Activated CD8-positive, alpha-beta T cell treated with anti-CD3 and anti-CD28 coated beads, Interleukin-2, amount 10 ng/mL, durations not matched to agents 7 days and 5 days (primary cell): Measurements from ENCODE around the gene GOLGA7B. TPM values are rescaled to one million over a fixed set of nuclear protein-coding genes. Genes with fewer than 3 reads are reported as not detected.

Source experiments
- ATAC-seq: fragments of 150-1000 bp; cut with Tn5 transposase; one replicate; pipeline ENCODE4 v1.10.0; 2021; ENCODE audit warnings: moderate library complexity
- CTCF ChIA-PET: fragments of 350-600 bp; sonication (Branson Sonifier 250); formaldehyde crosslinking; loops from one replicate; lab custom pipeline; 2021; ENCODE audit warnings: antibody characterized with exemption; lab: Charles Lee
- POLR2A ChIA-PET: fragments of 350-600 bp; sonication (Branson Sonifier 250); formaldehyde crosslinking; loops from one replicate; lab custom pipeline; 2021; ENCODE audit warnings: antibody characterized with exemption; lab: Charles Lee
- DNase-seq: peaks from one replicate; pipeline ENCODE4 v3.0.0-alpha.2; 2020
- H3K27ac Mint-ChIP-seq: one replicate; pipeline ENCODE4 v1.8.0; 2021; ENCODE audit warnings: mild to moderate bottlenecking, mixed read lengths
- H3K27me3 Mint-ChIP-seq: one replicate; pipeline ENCODE4 v1.8.0; 2021; ENCODE audit warnings: low read depth, mixed read lengths
- H3K36me3 Mint-ChIP-seq: one replicate; pipeline ENCODE4 v1.8.0; 2021; ENCODE audit warnings: low read depth, mixed read lengths
- H3K4me1 Mint-ChIP-seq: one replicate; pipeline ENCODE4 v1.8.0; 2021; ENCODE audit warnings: low read depth, mixed read lengths
- H3K4me3 Mint-ChIP-seq: one replicate; pipeline ENCODE4 v1.8.0; 2021; ENCODE audit warnings: mild to moderate bottlenecking, mixed read lengths
- H3K9me3 Mint-ChIP-seq: one replicate; pipeline ENCODE4 v1.8.0; 2022; ENCODE audit warnings: mixed read lengths; ENCODE audit not compliant: insufficient read depth
- total RNA-seq, 2 experiments: library from RNA; stranded (reverse); gene quantifications; one replicate each; pipeline ENCODE4 v1.2.3, GENCODE V29; 2021

The GOLGA7B gene
- total RNA-seq, 2 experiments from 2014 or later, result 10.4 to 11.0 TPM

- peaks cover 3% of the 10 kb centered on the region for H3K27me3 Mint-ChIP-seq
- CTCF ChIA-PET, result no interaction called here
- POLR2A ChIA-PET, result no interaction called here
- H3K36me3 Mint-ChIP-seq, result no peaks in the 10 kb centered on the region
- DNase-seq, result no peak
- no peak for ATAC-seq
- peaks cover 2% of the 10 kb centered on the region for H3K4me1 Mint-ChIP-seq
- no peak overlapping the region for H3K4me3 Mint-ChIP-seq
- H3K9me3 Mint-ChIP-seq, result no peaks in the 10 kb centered on the region
- H3K27ac Mint-ChIP-seq, result no peak overlapping the region
These were observed 36.6 kb downstream of the GOLGA7B start for GRCh38 chr10:97886286-97886685.

DNA sequence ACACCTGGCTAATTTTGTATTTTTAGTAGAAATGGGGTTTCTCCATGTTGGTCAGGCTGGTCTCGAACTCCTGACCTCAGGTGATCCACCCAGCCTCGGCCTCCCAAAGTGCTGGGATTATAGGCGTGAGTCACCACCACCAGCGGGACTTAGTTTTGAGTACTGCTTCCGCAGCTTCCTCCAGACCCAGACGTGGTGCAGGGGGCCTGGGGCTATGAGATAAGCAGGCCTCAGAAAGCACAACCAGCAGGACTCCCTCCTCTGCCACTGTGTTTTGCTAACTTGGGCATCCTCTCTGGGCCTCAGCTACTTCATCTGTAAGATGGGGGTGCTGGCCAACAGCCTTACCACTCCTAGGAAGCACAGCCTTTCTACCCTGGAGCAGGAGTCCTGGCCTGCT lies 37.8 kb downstream of the GOLGA7B start:
- Mint-ChIP-seq H3K27me3 (peaks cover 4% of the 10 kb centered on the region), H3K9me3 (no peaks in the 10 kb centered on the region), H3K36me3 (no peaks in the 10 kb centered on the region), H3K27ac (no peak overlapping the region), H3K4me3 (no peak overlapping the region), H3K4me1 (peaks cover 2% of the 10 kb centered on the region)
- no peak for ATAC-seq
- POLR2A ChIA-PET, result no interaction called here
- no peak for DNase-seq
- CTCF ChIA-PET, result interaction anchor here (0.9 kb wide), 1 partner anchor 17 kb away, joined by 3 read pairs; no protein-coding TSS in a partner anchor

DNA sequence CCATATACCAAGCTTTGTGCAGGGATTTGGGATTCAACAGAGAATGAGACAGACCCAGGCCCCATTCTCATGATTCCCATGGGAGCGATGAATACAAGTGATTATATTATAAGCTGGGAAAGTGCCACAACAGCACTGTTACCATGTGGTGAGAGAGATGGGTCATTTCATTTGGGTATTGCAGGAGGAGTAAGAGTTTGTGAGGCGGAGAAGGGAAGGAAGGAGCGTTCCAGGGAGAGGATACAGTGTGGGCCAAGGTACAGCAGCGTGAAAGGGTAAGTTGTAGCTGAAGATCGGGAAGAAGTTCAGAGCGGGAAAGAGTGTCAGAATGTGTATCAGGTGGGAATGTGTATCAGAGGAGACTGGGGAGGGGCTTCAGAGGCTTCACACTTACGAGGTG lies 38.5 kb downstream of the GOLGA7B start:
- H3K9me3 Mint-ChIP-seq, result no peaks in the 10 kb centered on the region
- ATAC-seq (no peak), DNase-seq (no peak)
- no peaks in the 10 kb centered on the region for H3K36me3 Mint-ChIP-seq
- no peak overlapping the region for H3K4me3 Mint-ChIP-seq
- H3K27ac Mint-ChIP-seq, result no peak overlapping the region
- H3K27me3 Mint-ChIP-seq, result peaks cover 9% of the 10 kb centered on the region
- ChIA-PET CTCF (interaction anchor here (0.9 to 1.0 kb wide), 2 partner anchors 18 to 27 kb away, joined by 3 read pairs; no protein-coding TSS in a partner anchor), POLR2A (no interaction called here)
- peaks cover 2% of the 10 kb centered on the region for H3K4me1 Mint-ChIP-seq

DNA sequence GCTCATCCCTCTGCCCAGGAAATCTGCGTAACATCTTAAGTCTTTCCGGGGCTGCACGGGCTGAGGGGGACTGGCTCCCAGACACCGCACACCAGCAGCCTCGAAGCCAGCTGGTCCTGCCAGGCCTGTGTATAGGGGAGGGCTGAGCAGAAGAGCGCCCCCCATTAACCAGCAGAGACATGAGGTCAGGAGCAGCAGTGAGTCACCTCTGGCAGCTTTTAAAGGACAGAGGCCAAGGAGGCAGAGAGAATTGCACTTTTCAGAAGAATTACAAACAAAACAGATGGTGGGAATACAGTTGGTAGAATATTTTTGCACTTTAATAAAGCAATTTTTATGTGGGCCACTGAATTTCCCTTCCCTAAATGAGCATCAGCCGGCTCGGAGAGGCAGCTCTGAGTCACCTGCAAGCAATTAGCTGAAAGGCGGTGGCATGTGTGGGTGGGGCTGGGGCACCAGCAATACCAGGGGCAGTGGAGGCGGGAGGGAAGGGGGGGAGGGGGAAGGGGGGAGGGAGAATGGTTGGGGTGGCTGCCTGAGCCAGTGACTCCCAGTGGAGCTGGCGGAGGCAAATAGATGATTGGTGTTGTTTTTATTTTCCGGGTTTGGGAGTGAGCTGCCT lies 39.1 kb downstream of the GOLGA7B start:
- peaks cover 2% of the 10 kb centered on the region for H3K4me1 Mint-ChIP-seq
- peaks cover 12% of the 10 kb centered on the region for H3K27me3 Mint-ChIP-seq
- ChIA-PET POLR2A (no interaction called here), CTCF (interaction anchor here (0.9 to 1.0 kb wide), 2 partner anchors 18 to 26 kb away, joined by 3 read pairs; no protein-coding TSS in a partner anchor)
- H3K36me3 Mint-ChIP-seq, result no peaks in the 10 kb centered on the region
- no peaks in the 10 kb centered on the region for H3K9me3 Mint-ChIP-seq
- H3K4me3 Mint-ChIP-seq, result no peak overlapping the region
- DNase-seq, result no peak
- ATAC-seq, result no peak
- H3K27ac Mint-ChIP-seq, result no peak overlapping the region

GRCh38 chr10:97889461-97890265 lies 40.0 kb downstream of the GOLGA7B start:
- H3K4me1 Mint-ChIP-seq, result peaks cover 2% of the 10 kb centered on the region
- H3K9me3 Mint-ChIP-seq, result no peaks in the 10 kb centered on the region
- POLR2A ChIA-PET, result no interaction called here

DNA sequence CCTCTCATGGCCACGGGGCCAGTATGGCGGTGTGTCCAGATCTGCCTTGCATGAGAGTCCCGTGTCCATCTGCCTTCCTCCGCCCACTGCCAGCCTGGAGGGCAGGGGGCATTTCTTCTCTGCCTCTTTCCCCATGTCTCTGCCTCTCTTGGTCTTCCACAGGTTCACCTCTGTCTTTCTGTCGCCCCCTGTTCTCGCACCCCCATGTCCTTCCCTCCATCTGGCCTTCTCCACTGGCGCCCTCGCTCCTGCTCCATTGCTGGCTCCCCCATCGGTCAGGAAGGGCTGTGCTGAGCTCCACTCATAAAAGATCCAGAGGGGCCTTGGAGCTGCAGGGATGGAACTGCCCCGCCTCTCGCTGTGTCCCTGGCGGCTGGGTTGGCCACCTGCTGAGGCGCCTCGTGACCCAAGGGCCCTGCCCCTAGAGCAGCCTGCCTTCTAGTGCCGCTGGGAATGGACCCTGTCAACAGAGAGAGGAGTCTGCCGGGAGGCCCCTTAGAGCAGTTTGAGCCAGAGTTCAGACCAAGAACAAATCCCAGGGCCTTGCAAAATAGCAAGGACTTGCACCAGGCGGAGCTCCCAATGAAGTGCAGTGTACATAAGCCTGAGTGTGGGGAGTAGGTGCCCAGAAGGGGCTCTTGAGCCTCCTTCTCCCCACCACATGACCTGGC lies 42.0 kb downstream of the GOLGA7B start:
- H3K27me3 Mint-ChIP-seq, result peaks cover 14% of the 10 kb centered on the region
- peaks cover 2% of the 10 kb centered on the region for H3K4me1 Mint-ChIP-seq
- H3K9me3 Mint-ChIP-seq, result no peaks in the 10 kb centered on the region
- POLR2A ChIA-PET, result no interaction called here
- CTCF ChIA-PET, result no interaction called here
- no peaks in the 10 kb centered on the region for H3K36me3 Mint-ChIP-seq
- DNase-seq (no peak), ATAC-seq (no peak)
- H3K4me3 Mint-ChIP-seq, result no peak overlapping the region
- H3K27ac Mint-ChIP-seq, result no peak overlapping the region

More at GRCh38 chr10:97889461-97890265, 40.0 kb downstream of the GOLGA7B start:
- H3K36me3 Mint-ChIP-seq, result no peaks in the 10 kb centered on the region
- CTCF ChIA-PET, result no interaction called here
- ATAC-seq, result no peak
- H3K27me3 Mint-ChIP-seq, result peaks cover 15% of the 10 kb centered on the region
- H3K4me3 Mint-ChIP-seq, result no peak overlapping the region
- DNase-seq, result no peak
- H3K27ac Mint-ChIP-seq, result no peak overlapping the region

DNA sequence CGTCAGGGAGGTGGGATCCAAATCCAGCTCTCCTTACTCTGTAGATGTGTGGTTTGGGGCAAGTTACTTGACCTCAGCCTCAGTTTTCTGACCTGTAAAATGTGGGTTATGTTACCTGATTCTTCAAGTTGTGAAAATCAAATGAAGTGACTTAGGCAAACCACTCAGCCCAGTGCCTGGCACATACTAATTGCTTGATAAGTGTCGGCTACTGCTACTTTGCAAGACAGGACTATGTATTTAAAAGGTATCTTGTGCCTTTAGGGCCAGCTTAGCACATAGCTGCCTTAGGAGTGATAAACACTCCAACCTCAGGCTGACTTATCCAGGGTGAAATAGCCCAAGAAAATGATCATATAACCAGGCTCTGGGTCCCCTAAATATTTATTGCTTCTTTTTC lies 42.9 kb downstream of the GOLGA7B start:
- Mint-ChIP-seq H3K4me1 (peaks cover 2% of the 10 kb centered on the region), H3K27me3 (peaks cover 14% of the 10 kb centered on the region), H3K36me3 (no peaks in the 10 kb centered on the region), H3K9me3 (no peaks in the 10 kb centered on the region), H3K4me3 (no peak overlapping the region), H3K27ac (no peak overlapping the region)
- DNase-seq, result no peak
- CTCF ChIA-PET, result no interaction called here
- ATAC-seq, result no peak
- POLR2A ChIA-PET, result no interaction called here

DNA sequence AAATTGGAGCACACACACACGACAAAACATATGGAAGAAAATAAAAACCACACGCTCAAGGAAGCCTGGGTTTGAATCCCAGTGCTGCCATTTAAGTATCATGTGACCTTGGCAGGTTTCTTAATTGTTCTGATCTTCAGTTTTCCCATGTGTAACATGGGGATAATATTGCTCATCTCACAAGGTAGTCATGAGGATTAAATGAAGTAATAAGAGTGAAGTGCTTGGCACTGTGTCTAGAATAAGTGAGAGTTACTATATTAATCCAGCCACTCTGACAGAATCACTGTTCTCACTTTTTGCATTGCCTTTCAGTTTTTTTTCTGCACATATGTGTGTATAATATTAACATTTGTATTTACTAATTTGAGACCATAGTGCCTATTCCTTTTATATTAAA lies 43.3 kb downstream of the GOLGA7B start:
- Mint-ChIP-seq H3K4me3 (no peak overlapping the region), H3K36me3 (no peaks in the 10 kb centered on the region), H3K4me1 (peaks cover 2% of the 10 kb centered on the region), H3K27ac (no peak overlapping the region), H3K9me3 (no peaks in the 10 kb centered on the region), H3K27me3 (peaks cover 14% of the 10 kb centered on the region)
- DNase-seq (no peak), ATAC-seq (no peak)
- CTCF ChIA-PET, result no interaction called here
- POLR2A ChIA-PET, result no interaction called here

GRCh38 chr10:97894092-97894491 lies 44.4 kb downstream of the GOLGA7B start:
- H3K9me3 Mint-ChIP-seq, result no peaks in the 10 kb centered on the region
- peaks cover 2% of the 10 kb centered on the region for H3K4me1 Mint-ChIP-seq
- POLR2A ChIA-PET, result no interaction called here
- H3K27ac Mint-ChIP-seq, result no peak overlapping the region
- H3K36me3 Mint-ChIP-seq, result no peaks in the 10 kb centered on the region
- no peak for DNase-seq
- CTCF ChIA-PET, result no interaction called here
- no peak overlapping the region for H3K4me3 Mint-ChIP-seq
- no peak for ATAC-seq
- H3K27me3 Mint-ChIP-seq, result peaks cover 14% of the 10 kb centered on the region

GRCh38 chr10:97895084-97895483 lies 45.4 kb downstream of the GOLGA7B start:
- H3K27ac Mint-ChIP-seq, result no peak overlapping the region
- ATAC-seq (no peak), DNase-seq (no peak)
- H3K4me1 Mint-ChIP-seq, result no peaks in the 10 kb centered on the region
- peaks cover 14% of the 10 kb centered on the region for H3K27me3 Mint-ChIP-seq
- no peaks in the 10 kb centered on the region for H3K36me3 Mint-ChIP-seq
- no peak overlapping the region for H3K4me3 Mint-ChIP-seq
- ChIA-PET POLR2A (no interaction called here), CTCF (no interaction called here)
- H3K9me3 Mint-ChIP-seq, result no peaks in the 10 kb centered on the region

GRCh38 chr10:97895915-97896314 lies 46.3 kb downstream of the GOLGA7B start:
- POLR2A ChIA-PET, result no interaction called here
- no peaks in the 10 kb centered on the region for H3K4me1 Mint-ChIP-seq
- CTCF ChIA-PET, result no interaction called here
- no peaks in the 10 kb centered on the region for H3K9me3 Mint-ChIP-seq
- H3K36me3 Mint-ChIP-seq, result no peaks in the 10 kb centered on the region
- DNase-seq (no peak), ATAC-seq (no peak)
- H3K27me3 Mint-ChIP-seq, result peaks cover 14% of the 10 kb centered on the region
- H3K27ac Mint-ChIP-seq, result no peak overlapping the region
- no peak overlapping the region for H3K4me3 Mint-ChIP-seq
